ENCODE data around the gene POU2F1.

POU2F1 gene

GRCh38 chr1:167344615-167345385 lies 124.1 kb downstream of the POU2F1 start:
- no peak for DNase-seq (ENCODE audit: extremely low read depth, low read depth)
- TF ChIP-seq, protein P1, sequence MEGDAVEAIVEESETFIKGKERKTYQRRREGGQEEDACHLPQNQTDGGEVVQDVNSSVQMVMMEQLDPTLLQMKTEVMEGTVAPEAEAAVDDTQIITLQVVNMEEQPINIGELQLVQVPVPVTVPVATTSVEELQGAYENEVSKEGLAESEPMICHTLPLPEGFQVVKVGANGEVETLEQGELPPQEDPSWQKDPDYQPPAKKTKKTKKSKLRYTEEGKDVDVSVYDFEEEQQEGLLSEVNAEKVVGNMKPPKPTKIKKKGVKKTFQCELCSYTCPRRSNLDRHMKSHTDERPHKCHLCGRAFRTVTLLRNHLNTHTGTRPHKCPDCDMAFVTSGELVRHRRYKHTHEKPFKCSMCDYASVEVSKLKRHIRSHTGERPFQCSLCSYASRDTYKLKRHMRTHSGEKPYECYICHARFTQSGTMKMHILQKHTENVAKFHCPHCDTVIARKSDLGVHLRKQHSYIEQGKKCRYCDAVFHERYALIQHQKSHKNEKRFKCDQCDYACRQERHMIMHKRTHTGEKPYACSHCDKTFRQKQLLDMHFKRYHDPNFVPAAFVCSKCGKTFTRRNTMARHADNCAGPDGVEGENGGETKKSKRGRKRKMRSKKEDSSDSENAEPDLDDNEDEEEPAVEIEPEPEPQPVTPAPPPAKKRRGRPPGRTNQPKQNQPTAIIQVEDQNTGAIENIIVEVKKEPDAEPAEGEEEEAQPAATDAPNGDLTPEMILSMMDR (IDR thresholded peaks at IDR 0.05; ENCODE audit: low read depth, low read length) = no peak

DNA sequence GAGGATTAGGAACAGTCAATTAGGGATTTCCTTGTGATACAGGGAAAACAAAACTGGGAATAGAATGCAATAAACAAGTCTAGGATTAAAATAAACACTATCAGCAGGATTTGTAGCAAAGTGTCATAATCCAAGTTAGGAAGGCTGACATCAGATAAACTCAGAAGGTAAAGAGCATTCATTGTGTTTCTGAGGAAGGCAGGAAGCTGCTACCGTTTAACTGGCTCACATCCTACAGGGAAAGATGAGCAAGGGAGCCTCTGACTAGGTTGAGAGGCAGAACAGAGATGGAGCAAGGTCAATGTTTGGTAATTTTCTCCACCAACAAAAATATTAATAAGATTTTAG lies 124.7 kb downstream of the POU2F1 start:
- TF ChIP-seq, protein P1 (IDR thresholded peaks at IDR 0.05; ENCODE audit: low read depth, low read length) = no peak
- DNase-seq (ENCODE audit: extremely low read depth, low read depth) = no peak

DNA sequence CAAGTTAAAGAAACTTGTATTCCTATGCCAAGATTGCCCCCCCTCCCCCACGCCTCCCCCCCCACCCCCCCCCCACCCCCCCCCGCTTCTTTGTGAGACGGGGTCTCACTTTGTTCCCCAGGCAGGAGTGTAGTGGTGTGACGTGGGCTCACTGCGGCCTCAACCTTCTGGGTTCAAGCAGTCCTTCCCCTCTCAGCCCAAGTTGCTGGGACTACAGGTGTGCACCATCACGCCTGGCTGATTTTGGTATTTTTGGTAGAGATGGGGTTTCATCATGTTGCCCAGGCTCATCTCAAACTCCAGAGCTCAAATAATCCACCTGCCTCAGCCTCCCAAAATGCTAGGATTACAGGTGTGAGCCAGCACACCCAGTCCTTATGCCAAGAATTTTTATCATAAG lies 136.6 kb downstream of the POU2F1 start:
- DNase-seq (ENCODE audit: extremely low read depth, low read depth) = no peak
- TF ChIP-seq, protein P1 (IDR thresholded peaks at IDR 0.05; ENCODE audit: low read depth, low read length) = no peak

GRCh38 chr1:167359295-167359694 lies 138.6 kb downstream of the POU2F1 start:
- TF ChIP-seq, protein P1 (IDR thresholded peaks at IDR 0.05; ENCODE audit: low read depth, low read length) = no peak

GRCh38 chr1:167360120-167360519 lies 139.4 kb downstream of the POU2F1 start:
- TF ChIP-seq, protein P1 (IDR thresholded peaks at IDR 0.05; ENCODE audit: low read depth, low read length) = no peak
- peak; percentile 22 for DNase-seq (ENCODE audit: extremely low read depth, low read depth)

More at GRCh38 chr1:167359295-167359694, 138.6 kb downstream of the POU2F1 start:
- no peak for DNase-seq (ENCODE audit: extremely low read depth, low read depth)

DNA sequence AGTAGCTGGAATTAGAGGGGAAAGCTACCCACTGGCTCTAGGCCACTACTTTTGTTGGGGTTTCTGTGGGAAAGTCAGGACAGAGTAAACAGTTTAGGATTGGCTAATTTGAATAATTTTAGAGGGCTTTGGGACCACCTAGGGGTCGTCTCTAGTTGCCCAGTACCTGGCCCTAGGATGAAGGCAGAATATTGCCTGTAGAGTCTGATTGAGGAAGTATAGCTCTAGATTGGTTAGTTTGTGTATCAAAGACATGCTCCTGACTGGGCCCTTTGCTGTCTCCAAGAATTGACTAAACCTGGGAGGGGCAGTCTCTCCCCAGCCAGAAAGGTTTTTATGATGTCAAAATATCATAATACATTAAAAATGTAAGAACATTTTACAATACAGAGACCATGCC lies 142.0 kb downstream of the POU2F1 start:
- TF ChIP-seq, protein P1 (IDR thresholded peaks at IDR 0.05; ENCODE audit: low read depth, low read length) = no peak
- no peak for DNase-seq (ENCODE audit: extremely low read depth, low read depth)

- TF ChIP-seq, protein P1 (IDR thresholded peaks at IDR 0.05; ENCODE audit: low read depth, low read length) = no peak
- DNase-seq (ENCODE audit: extremely low read depth, low read depth) = no peak
Measured at GRCh38 chr1:167364826-167365225, 144.1 kb downstream of the POU2F1 start.
